Loucy (cell line): Measurements from ENCODE around the gene RMC1.

Experiments
- EZH2phosphoT487 ChIP-seq: fragments of 200-600 bp; IDR thresholded peaks from 2 replicates; pipeline ENCODE4 v1.6.1; 2018; ENCODE audit warnings: antibody characterized with exemption, mild to moderate bottlenecking, moderate library complexity, borderline replicate concordance
- TF ChIP-seq, protein P1 (sequence below): fragments of 200-600 bp; sonication (generic); conservative IDR thresholded peaks from 2 replicates; pipeline ENCODE4 v1.5.1; 2014; ENCODE audit warnings: mild to moderate bottlenecking, antibody characterized with exemption, low read length

DNA sequence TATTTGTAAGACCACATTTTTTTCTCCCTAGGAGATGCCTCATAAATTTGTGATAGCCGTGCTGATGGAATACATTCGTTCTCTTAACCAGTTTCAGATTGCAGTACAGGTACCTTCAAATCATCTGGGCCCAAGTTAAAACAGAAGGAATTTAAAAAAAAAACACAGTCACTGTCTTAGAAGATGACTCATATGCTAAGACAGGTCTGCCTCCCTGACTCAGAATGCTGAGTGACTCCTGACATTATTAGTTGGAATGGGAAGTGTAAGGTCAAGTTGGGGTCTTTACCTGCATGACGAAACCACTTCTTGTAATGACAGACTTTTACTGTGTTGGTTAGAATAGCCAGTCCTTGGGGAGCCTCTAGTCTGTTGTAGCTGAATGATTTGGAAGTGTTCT, 26.3 kb downstream of the RMC1 start:
- TF ChIP-seq, protein P1, sequence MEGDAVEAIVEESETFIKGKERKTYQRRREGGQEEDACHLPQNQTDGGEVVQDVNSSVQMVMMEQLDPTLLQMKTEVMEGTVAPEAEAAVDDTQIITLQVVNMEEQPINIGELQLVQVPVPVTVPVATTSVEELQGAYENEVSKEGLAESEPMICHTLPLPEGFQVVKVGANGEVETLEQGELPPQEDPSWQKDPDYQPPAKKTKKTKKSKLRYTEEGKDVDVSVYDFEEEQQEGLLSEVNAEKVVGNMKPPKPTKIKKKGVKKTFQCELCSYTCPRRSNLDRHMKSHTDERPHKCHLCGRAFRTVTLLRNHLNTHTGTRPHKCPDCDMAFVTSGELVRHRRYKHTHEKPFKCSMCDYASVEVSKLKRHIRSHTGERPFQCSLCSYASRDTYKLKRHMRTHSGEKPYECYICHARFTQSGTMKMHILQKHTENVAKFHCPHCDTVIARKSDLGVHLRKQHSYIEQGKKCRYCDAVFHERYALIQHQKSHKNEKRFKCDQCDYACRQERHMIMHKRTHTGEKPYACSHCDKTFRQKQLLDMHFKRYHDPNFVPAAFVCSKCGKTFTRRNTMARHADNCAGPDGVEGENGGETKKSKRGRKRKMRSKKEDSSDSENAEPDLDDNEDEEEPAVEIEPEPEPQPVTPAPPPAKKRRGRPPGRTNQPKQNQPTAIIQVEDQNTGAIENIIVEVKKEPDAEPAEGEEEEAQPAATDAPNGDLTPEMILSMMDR: no peak
- no peak for TF ChIP-seq EZH2phosphoT487
